D721Med (cell line): ENCODE results near the gene TM9SF1.
A peak's percentile ranks its signal among the peaks of the same experiment; 100 is the strongest.
"Not testable (repeated sequence)": the region's sequence is repeated elsewhere in the genome, so short reads cannot be mapped to it uniquely, and the experiment has no call there.

Experiments used
- DNase-seq: peaks from one replicate; pipeline ENCODE4 v3.0.0; 2011; ENCODE audit warnings: low spot score; ENCODE audit not compliant: insufficient read length
- FAIRE-seq: peaks from 2 replicates; lab custom pipeline; 2011; peaks lifted over from hg19 to GRCh38; lab: Jason Lieb, UNC
- TF ChIP-seq, protein P1 (sequence below): IDR thresholded peaks from 2 replicates; pipeline ENCODE4 v1.5.1; 2012; ENCODE audit warnings: mild to moderate bottlenecking, control low read depth; ENCODE audit not compliant: insufficient read depth; ENCODE audit errors: missing control alignments

TM9SF1 gene

DNA sequence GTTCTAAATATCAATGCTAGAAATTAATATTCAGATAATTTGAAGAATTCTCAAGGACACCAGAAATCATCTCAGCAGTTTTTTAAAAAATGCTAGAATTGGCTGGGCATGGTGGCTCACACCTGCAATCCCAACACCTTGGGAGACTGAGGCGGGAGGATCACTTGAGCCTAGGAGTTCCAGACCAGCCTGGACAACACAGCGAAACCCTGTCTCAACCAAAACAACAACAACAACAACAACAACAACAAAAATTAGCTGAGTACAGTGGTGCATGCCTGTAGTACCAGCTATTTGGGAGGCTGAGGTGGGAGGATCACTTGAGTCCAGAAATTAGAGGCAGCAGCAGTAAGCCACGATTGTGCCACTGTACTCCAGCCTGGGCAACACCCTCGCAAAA is 23.8 kb upstream of the TM9SF1 start:
- TF ChIP-seq, protein P1, sequence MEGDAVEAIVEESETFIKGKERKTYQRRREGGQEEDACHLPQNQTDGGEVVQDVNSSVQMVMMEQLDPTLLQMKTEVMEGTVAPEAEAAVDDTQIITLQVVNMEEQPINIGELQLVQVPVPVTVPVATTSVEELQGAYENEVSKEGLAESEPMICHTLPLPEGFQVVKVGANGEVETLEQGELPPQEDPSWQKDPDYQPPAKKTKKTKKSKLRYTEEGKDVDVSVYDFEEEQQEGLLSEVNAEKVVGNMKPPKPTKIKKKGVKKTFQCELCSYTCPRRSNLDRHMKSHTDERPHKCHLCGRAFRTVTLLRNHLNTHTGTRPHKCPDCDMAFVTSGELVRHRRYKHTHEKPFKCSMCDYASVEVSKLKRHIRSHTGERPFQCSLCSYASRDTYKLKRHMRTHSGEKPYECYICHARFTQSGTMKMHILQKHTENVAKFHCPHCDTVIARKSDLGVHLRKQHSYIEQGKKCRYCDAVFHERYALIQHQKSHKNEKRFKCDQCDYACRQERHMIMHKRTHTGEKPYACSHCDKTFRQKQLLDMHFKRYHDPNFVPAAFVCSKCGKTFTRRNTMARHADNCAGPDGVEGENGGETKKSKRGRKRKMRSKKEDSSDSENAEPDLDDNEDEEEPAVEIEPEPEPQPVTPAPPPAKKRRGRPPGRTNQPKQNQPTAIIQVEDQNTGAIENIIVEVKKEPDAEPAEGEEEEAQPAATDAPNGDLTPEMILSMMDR: no peak
- DNase-seq (no peak), FAIRE-seq (no peak)

GRCh38 chr14:24216876-24217275 is 21.6 kb upstream of the TM9SF1 start:
- FAIRE-seq, DNase-seq: not testable (repeated sequence)

DNA sequence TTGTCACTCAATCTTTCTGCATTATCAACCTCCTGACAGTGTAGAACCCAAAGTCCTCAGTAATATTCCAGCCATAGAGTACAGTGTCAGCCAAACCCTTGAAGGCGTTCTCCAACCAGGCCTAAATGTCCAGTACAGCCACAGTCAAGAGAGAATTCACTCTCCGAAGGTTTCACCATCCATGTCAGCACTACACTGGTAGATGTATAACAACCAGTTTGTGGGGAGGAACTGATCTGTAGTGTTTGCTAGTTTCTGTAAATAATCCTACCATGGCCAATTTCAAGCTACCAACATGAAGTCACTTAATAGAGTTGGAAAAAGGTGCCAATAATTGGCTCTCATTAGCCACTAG is 21.1 kb upstream of the TM9SF1 start:
- FAIRE-seq: no peak
- TF ChIP-seq, protein P1: no peak
- no peak for DNase-seq

DNA sequence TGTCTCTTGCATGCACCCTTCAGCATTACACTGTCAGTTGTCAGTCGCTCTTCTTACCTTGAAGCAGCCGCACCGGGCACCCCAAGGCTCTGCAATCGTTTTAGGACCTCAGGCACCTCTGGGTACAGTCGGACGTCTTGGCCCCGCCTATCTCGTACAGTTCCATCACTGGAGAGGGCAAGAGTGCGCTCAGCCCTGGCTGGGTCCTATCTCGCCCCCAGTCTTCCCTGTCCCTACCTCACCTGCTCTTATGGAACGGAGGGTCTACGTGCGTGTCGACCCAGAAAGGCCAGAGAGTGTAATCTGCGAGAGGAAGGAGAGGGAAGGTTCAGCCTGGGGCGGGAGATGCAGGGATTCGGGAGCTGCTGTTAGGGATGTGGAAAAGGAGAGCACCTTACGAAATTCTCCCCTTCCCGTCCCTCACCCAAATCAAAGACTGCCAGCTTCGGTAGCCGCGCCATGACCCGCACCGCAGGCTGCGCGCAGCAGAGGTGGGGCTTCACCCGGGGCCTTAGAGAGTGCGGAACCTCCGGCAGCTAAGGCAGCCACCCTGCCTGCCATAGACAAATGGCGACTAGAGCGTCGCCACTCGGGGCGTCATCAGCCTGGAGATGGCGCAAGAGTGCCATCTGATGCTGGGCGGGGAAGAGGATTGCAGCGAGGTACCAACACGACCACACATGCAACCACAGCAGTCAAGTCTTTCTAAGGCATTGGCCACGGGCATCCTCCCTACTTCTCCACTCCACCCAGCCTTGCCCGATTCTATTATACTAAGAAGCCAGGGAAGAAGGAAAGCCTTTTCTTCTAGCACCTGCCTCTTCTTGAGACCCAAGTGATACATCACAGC is 20.5 kb upstream of the TM9SF1 start, which contains the start of gene MDP1:
Gene MDP1 (minus strand): TSS at position 572 of the 850 bp plus-strand sequence. CDS start 111 bp downstream, at position 461.
- DNase-seq (peak; percentile 84), FAIRE-seq (no peak)
- TF ChIP-seq, protein P1: peak; percentile 91

- DNase-seq (no peak), FAIRE-seq (no peak)
- TF ChIP-seq, protein P1: no peak
These were observed 18.8 kb upstream of the TM9SF1 start for GRCh38 chr14:24213866-24214662.

DNA sequence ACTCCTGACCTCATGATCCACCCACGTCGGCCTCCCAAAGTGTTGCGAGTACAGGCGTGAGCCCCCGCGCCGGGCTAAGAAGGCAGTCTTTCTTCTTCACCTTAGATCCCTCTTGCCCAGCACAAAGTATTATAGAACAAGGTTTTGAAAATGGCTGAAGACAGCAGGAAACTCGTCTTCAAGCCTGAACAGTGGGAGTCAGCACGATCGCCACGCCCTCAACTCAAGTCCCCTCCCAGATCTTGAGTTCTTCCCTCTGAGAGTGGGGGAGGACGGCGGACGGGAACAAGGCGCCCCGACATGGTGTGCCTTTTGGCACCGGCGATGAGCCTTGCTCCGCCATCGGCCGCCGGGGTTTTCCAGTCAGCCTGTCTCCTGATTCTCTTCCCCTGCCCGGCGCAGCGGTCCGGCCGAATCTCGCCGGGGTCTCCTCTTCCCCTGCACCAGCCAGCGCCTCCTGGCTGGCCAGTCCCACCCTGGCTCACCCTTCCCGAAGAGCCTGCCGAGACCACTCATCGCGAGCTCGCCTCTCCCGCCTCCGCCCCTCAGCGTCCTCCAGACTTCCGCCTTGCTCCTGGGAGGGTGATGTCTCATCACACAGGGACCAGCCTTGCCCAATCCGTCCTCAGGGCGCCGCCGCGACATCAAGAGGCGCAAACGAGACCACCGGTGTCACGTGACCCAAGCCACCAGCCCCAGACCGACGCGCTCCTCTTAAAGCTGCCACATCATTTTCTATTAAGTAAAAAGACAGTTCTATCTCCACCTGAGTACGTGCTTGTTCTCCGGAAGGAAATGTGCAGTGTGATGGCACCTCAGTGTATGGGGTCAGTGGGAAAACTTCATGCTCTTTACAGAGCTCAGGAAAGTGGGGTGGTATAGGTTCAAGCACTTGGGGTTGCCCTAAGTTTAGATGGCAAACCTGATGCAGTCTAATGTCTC is 18.0 kb upstream of the TM9SF1 start, which contains the start of gene CHMP4A:
Gene CHMP4A (minus strand): TSS at position 565 of the 942 bp plus-strand sequence. CDS start 49 bp downstream, at position 516.
- FAIRE-seq: no peak
- peak; percentile 94 for DNase-seq
- TF ChIP-seq, protein P1: no peak
